ENCODE data around the gene LCP1. TPM values are rescaled to one million over a fixed set of nuclear protein-coding genes. Genes with fewer than 3 reads are reported as not detected.
"Not testable (repeated sequence)": the region's sequence is repeated elsewhere in the genome, so short reads cannot be mapped to it uniquely, and the experiment has no call there.

The LCP1 gene
- total RNA-seq, 2 donors from 2014 or later: 58.1 to 177 TPM

GRCh38 chr13:46165485-46166223 is 16.3 kb downstream of the LCP1 start:
- H3K4me3 ChIP-seq: peak overlapping the region in 1 of 2 donors; percentile 1
- no peak for DNase-seq (ENCODE audit: low spot score)
- H3K4me1 ChIP-seq (replicated peaks): peaks cover 4% of the 10 kb centered on the region
- no peak for TF ChIP-seq CTCF (IDR thresholded peaks at IDR 0.05)
- no peak for TF ChIP-seq POLR2A (IDR thresholded peaks at IDR 0.05)
- TF ChIP-seq POLR2AphosphoS5 (IDR thresholded peaks at IDR 0.05): no peak
- H3K9me3 ChIP-seq: no peaks in the 10 kb centered on the region
- peak overlapping the region; percentile 18 to 78 for H3K27ac ChIP-seq
- 38% methylated on average over 5 of the region's 5 CpGs for WGBS
- no peaks in the 10 kb centered on the region for H3K36me3 ChIP-seq
- intact Hi-C loops (cut with DNase I): no loop called here
- no peaks in the 10 kb centered on the region for H3K27me3 ChIP-seq (replicated peaks; ENCODE audit: insufficient read depth)

- H3K36me3 ChIP-seq: no peaks in the 10 kb centered on the region
- intact Hi-C loops (cut with DNase I): no loop called here
- TF ChIP-seq CTCF (IDR thresholded peaks at IDR 0.05): no peak
- TF ChIP-seq POLR2AphosphoS5 (IDR thresholded peaks at IDR 0.05): peak; percentile 82
- TF ChIP-seq POLR2A (IDR thresholded peaks at IDR 0.05): no peak
- peaks cover 4% of the 10 kb centered on the region for H3K4me1 ChIP-seq (replicated peaks)
- no peaks in the 10 kb centered on the region for H3K27me3 ChIP-seq (replicated peaks; ENCODE audit: insufficient read depth)
- H3K9me3 ChIP-seq: no peaks in the 10 kb centered on the region
- DNase-seq (ENCODE audit: low spot score): peak; percentile 49
- H3K4me3 ChIP-seq: no peak overlapping the region
- peak overlapping the region; percentile 15 to 78 for H3K27ac ChIP-seq
Measured at GRCh38 chr13:46164661-46165060, 17.3 kb downstream of the LCP1 start.

GRCh38 chr13:46162741-46163140 is 19.2 kb downstream of the LCP1 start:
- H3K4me3 ChIP-seq; intact Hi-C loops (cut with DNase I); H3K27me3 ChIP-seq (replicated peaks; ENCODE audit: insufficient read depth); H3K4me1 ChIP-seq (replicated peaks); H3K9me3 ChIP-seq; DNase-seq (ENCODE audit: low spot score); H3K36me3 ChIP-seq: not testable (repeated sequence)
- H3K27ac ChIP-seq: peak overlapping the region in 1 of 2 donors; percentile 63
- WGBS: 95% methylated on average over 25 of the region's 36 CpGs

- intact Hi-C loops (cut with DNase I): loop anchor here (2.0 kb wide), 1 partner anchor 650 kb away; no protein-coding TSS in a partner anchor
- no peaks in the 10 kb centered on the region for H3K36me3 ChIP-seq
- peaks cover 9% of the 10 kb centered on the region for H3K4me1 ChIP-seq (replicated peaks)
- TF ChIP-seq CTCF (IDR thresholded peaks at IDR 0.05) (peak in 3 of 4 experiments; percentile 73 to 80 (median 79)), POLR2A (IDR thresholded peaks at IDR 0.05) (no peak), POLR2AphosphoS5 (IDR thresholded peaks at IDR 0.05) (peak; percentile 34)
- no peaks in the 10 kb centered on the region for H3K9me3 ChIP-seq
- WGBS: 28% methylated on average over 4 of the region's 4 CpGs
- H3K27me3 ChIP-seq (replicated peaks; ENCODE audit: insufficient read depth): no peaks in the 10 kb centered on the region
- no peak for DNase-seq (ENCODE audit: low spot score)
- H3K4me3 ChIP-seq: no peak overlapping the region
- H3K27ac ChIP-seq: peak overlapping the region in 1 of 2 donors; percentile 12
Measured at GRCh38 chr13:46160471-46161066, 21.4 kb downstream of the LCP1 start.

GRCh38 chr13:46160065-46160464 is 21.9 kb downstream of the LCP1 start:
- peaks cover 9% of the 10 kb centered on the region for H3K4me1 ChIP-seq (replicated peaks)
- no peaks in the 10 kb centered on the region for H3K9me3 ChIP-seq
- H3K27ac ChIP-seq: peak overlapping the region in 1 of 2 donors; percentile 12
- 80% methylated on average over 4 of the region's 4 CpGs for WGBS
- no peaks in the 10 kb centered on the region for H3K36me3 ChIP-seq
- no peaks in the 10 kb centered on the region for H3K27me3 ChIP-seq (replicated peaks; ENCODE audit: insufficient read depth)
- TF ChIP-seq POLR2A (IDR thresholded peaks at IDR 0.05) (no peak), POLR2AphosphoS5 (IDR thresholded peaks at IDR 0.05) (no peak)
- DNase-seq (ENCODE audit: low spot score): no peak
- intact Hi-C loops (cut with DNase I): loop anchor here (2.0 kb wide), 1 partner anchor 649 kb away; no protein-coding TSS in a partner anchor
- no peak overlapping the region for H3K4me3 ChIP-seq

Measured in prostate gland (tissue), 2 donors.